ENCODE results near the gene EHD3.

EHD3 gene

DNA sequence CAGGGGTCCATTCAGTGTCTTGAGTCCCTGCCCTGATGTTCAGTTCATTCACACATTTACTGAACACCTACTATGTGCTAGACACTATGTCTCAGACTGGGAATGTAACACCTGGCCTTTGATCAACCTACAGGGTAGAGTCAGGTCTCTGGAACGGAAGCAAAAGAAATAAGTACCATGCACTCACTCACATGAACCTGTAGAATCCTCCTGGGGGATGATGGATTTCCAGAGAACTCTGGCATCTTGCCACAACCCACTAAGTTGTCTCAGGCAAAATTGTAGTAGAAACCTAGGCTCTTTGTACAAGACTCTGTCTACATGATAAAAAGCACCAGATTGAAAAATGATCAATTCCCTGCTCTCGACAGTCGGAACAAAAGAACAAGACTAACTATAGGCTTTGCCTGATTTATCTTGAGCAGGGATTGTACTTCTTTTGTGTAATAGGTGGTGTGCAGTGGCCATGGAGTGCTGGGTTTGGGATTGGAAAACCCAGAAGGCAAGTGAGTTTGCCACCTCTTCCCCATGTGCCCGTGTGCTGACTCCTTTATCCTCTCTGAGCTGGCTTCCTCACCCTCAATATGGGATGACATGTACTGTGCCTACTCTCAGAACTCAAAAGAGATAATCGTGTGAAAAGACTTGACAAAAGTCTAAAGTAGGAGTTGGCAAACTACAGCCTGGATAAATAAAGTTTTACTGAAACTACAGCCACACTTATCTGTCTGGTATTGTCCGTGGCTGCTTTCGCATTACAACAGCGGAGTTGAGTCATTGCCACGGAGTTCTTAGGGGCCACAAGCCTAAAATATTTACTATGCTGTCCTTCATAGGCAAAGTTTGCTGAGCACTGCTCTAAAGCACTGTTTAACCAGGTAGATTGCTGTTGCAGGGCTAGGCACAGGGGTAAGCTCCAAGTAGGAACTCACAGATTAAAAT, 21.0 kb upstream of the EHD3 start:
- no peak for DNase-seq (ENCODE audit: low read depth in 2 of 2)

DNA sequence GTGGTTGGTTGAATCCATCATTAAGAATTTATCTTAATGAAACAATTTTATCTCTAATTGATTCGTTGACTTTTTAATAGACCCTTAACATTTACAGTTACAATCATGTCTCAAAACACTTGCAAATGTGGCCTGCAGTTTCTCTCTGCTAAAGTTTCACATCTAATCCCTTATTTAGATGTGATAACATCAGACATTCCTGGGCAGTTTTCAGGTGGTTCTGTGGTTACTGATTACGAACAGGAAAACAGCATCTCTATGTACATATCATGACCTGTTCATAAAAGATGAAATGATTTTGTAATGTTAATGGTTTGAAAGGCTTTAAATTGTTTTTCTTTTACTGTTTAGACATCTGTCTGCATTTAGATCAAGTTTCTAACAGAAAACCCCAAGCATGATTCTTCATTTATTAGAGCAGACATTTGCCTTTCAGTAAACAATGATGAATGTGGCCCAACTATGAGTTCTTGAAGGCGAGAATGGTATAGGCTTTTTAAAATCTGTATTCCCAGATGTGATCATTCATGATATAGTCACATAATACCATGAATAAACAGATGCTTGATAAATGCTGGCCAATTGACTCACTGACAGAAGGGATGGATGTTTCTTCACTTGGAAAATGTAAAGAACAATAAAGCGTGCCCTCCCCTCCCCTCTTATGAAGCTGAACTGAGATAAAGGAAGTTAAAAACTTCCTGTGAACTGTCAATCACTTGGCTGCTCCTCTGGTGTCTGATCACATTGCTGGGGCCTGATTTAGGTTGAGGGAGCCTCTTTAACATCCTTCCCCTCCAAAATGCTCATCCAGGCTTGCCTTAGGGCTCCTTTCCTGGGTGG, 20.1 kb upstream of the EHD3 start:
- no peak for DNase-seq (ENCODE audit: low read depth in 2 of 2)

GRCh38 chr2:31214444-31214915, 19.5 kb upstream of the EHD3 start:
- DNase-seq (ENCODE audit: low read depth in 2 of 2): no peak

DNA sequence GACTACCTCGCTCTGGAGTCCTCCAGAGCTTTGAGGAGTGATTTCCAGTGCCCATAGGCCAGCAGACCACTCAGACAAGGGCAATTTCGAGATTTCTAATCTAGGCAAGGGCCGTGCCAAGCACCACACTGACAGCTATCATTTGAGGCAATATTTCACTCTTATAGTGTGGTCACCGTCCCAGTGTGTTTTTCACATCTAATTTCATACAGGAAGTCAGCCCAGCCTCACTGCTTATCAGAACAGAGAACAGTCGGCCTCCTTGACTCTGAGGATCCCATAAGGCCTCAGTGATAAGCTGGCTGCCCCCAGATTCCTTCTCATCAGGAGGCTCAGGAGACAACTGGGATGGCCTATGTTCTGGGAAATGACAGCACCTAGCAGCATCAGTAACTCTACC, 17.2 kb upstream of the EHD3 start:
- DNase-seq (ENCODE audit: low read depth in 2 of 2): no peak

- no peak for DNase-seq (ENCODE audit: low read depth in 2 of 2)
Observed at GRCh38 chr2:31217465-31218200, 16.3 kb upstream of the EHD3 start, which contains the start of gene CAPN14. Gene CAPN14 (minus strand): TSS chr2:31217515. CDS start chr2:31205447, 12,068 bp downstream.

DNA sequence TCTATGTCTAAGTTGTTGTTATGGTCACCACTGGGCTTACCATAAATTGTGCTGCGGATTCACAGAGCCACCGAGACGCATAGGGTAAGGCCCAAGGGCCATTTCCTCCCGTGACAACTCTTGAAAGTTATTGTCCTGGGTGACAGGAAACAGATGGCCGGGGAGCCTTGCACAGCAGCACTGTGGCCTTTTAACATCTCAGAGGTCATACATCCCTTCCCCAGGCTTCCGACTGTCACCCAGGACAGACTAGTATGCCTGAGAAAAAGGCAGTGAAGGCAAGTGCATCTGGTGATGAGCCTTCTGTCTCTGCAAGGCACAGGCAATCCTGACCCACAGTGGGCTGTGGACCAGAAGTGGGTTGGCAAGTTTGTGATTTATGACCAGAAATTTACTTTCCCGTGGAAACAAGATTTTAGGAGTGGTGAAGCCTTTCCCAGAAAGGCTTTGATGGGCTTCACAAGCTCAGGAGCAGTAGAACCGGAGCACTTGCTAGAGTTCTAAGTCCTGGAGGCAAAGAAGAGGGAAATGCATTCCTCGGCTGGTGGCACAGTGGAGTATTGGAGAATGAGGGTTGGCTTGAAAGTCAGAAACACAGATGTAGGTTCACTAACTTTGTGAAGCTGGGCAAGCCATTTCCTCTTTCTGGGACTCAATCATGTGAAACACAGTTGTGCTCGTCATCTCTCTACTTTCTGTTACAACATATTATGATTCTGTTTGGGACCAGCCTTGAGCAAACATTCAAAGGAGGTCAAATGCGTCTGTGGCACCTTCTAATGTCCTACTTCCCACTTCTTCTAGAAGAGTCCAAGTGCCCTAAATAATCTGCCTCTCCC, 14.6 kb upstream of the EHD3 start:
- DNase-seq (ENCODE audit: low read depth in 2 of 2): no peak

- no peak for DNase-seq (ENCODE audit: low read depth in 2 of 2)
Observed at GRCh38 chr2:31221544-31221943, 12.4 kb upstream of the EHD3 start.

DNA sequence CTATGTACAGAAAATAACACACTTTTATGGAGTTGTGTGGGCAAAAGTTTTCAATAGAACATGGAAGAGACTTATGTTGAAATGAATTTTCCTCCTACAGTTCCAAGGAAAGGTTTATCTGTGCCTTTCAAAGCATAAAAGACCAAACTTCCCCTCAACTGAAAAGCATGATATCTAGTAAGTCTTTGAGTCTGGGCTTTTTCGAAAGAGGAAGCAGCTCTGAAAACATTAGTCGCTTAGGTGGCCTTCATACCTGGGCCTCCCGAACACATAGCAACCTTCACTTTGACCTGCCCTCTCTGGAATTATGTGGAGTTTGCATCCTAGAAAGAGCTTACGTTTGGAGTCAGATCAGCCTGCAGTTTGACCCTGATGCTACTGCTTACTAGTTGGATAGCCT, 11.9 kb upstream of the EHD3 start:
- DNase-seq (ENCODE audit: low read depth in 2 of 2): no peak

- DNase-seq (ENCODE audit: low read depth in 2 of 2): no peak
Observed at GRCh38 chr2:31223026-31223425, 10.9 kb upstream of the EHD3 start.

DNA sequence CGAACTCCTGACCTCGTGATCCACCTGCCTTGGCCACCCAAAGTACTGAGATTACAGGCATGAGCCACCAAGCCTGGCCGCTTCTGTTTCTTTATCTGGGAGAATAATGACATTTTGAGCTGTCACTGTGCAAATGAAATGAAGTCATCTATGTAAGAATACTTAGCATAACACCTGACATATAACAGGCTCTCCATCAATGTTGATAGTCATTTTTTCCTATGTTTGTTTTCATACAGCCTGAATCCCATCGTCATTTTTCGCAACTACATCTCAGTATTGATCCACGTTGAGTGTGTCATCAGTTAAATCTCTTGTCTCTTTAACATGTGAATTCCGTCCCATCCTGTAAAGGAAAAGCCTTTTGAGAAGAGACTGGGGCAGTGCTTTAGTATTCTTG, 10.2 kb upstream of the EHD3 start:
- no peak for DNase-seq (ENCODE audit: low read depth in 2 of 2)

GRCh38 chr2:31226266-31226665, 7.7 kb upstream of the EHD3 start:
- no peak for DNase-seq (ENCODE audit: low read depth in 2 of 2)

- DNase-seq (ENCODE audit: low read depth in 2 of 2): no peak
Observed at GRCh38 chr2:31227110-31227509, 6.8 kb upstream of the EHD3 start.

DNA sequence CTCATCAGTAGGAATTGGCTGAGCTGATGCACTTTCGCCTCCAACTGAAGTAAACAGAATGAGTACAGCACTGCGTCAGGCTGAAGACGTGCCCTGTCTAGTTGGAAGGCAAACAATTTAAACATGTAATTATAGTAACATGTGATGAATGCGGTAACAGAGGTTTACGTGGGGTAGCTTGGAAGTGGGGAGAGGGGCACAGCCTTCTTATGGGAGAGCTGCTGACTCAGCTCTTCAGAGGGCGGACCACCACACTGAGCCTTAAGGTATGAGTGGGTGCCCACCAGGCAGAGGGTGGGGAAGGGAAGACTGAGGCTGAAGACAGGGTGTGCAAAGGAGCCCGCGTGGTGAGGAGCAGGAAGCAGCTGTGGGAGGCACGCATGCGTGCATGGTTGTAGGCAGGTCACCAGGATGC, 6.2 kb upstream of the EHD3 start:
- DNase-seq (ENCODE audit: low read depth in 2 of 2): no peak

GRCh38 chr2:31228717-31229116, 5.2 kb upstream of the EHD3 start:
- DNase-seq (ENCODE audit: low read depth in 2 of 2): no peak

DNA sequence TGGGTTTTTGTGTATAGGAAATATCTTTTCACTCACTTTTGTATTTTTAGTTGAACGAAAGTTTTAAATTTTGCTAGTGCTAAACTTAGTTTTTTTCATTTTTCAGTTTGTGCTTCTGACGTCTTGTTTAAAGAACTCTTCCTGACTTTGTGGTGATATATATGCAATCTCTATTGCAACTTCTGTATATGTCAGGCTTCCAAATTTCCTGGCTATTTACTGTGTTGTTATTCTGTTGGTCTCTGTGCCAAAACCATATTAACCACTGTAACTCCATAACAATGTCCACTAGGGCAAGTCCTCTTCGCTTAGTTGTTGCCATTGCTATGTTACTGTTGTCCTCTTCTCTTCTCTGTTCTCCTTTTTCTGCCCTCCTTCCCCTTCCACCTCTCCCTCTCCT, 3.2 kb upstream of the EHD3 start:
- DNase-seq (ENCODE audit: low read depth in 2 of 2): no peak

GRCh38 chr2:31231571-31232302, 2.2 kb upstream of the EHD3 start:
- no peak for DNase-seq (ENCODE audit: low read depth in 2 of 2)

- DNase-seq (ENCODE audit: low read depth in 2 of 2): no peak
Observed at GRCh38 chr2:31232586-31232985, 1.4 kb upstream of the EHD3 start.

GRCh38 chr2:31233231-31233630, 721 bp upstream of the EHD3 start:
- DNase-seq (ENCODE audit: low read depth in 2 of 2): no peak

GRCh38 chr2:31234683-31235503, 941 bp downstream of the EHD3 start:
- no peak for DNase-seq (ENCODE audit: low read depth in 2 of 2)

Measured in stimulated activated CD4-positive, alpha-beta T cell treated with anti-CD3 and anti-CD28 coated beads, Interleukin-1b, Interleukin-23, amount 100 ng/mL, for 1 hour (primary cell).